Globus pallidus (tissue), 1 donor: ENCODE data around the gene ETNK1.
"Not testable (repeated sequence)": the region's sequence is repeated elsewhere in the genome, so short reads cannot be mapped to it uniquely, and the experiment has no call there.

ENCODE experiments used
- DNase-seq: peaks from one replicate; pipeline ENCODE4 v3.0.0-alpha.2; 2015; ENCODE audit warnings: low spot score

The ETNK1 gene

DNA sequence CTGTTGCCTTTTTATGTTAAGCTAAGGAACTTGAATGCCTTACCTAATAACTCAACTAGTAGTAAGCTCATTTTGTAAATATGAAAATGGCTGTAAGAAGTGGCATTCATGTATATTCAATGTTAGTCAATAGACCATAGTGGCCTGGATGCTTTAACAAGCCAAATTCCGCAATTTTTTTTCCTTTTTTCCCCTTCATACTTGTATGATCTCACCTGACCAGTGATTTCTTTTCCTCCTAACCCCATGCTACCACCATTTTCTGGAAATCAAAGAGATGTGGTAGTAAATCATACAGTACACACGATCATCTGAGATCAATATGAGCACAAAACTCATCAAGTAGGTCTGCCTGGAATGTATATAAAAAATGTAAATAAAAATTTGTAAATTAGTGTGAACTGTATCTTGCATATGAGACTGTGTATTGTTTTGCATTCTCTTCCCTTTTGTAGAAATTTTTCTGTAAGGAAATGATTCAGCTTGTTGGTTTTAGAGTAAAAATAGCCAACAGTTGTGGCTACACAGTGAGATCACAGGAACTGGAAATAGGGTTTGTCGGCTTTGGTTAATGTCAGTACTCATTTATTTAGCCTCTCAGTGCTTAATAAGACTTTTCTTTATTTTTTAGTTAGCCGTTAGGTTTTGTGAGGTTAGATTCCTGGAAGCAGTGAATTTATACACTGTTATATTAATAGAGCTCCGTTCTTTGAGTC is 62.5 kb downstream of the ETNK1 start:
- DNase-seq = peak; percentile 29

DNA sequence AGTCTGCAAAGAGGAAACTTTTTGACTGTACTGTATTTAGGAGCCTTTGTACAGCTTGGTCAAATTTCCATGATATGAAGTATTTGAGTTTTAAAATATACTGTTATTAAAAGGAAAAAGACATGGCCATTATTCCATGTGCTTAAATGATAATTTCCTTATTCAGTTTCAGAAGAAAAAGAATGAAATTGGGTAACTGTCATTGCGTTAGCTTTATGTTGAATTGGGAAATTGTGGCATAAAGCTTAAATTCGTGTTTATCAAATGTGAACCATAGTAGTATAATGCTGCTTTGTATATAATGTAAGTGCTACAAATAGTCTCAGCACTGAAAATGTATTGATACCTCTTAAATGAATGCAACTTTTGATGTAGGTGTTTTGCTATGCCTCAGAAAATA is 64.9 kb downstream of the ETNK1 start:
- no peak for DNase-seq

GRCh38 chr12:22691319-22691718 is 66.3 kb downstream of the ETNK1 start:
- DNase-seq = no peak

DNA sequence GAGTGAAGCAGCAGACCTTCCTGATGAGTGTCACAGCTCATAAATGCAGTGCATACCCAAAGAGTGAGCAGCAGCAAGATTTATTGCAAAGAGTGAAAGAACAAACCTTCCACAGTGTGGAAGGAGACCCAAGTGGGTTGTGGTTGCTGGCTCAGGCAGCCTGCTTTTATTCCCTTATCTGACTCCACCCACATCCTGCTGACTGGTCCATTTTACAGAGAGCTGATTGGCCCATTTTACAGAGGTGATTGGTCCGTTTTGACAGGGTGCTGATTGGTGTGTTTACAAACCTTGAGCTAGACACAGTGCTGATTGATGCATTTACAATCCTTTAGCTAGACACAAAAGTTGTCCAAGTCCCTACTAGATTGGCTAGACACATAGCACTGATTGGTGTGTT is 67.5 kb downstream of the ETNK1 start:
- DNase-seq = not testable (repeated sequence)

GRCh38 chr12:22692964-22693555 is 68.1 kb downstream of the ETNK1 start:
- DNase-seq = no peak

- DNase-seq = no peak
Observed at GRCh38 chr12:22698576-22698975, 73.6 kb downstream of the ETNK1 start.

DNA sequence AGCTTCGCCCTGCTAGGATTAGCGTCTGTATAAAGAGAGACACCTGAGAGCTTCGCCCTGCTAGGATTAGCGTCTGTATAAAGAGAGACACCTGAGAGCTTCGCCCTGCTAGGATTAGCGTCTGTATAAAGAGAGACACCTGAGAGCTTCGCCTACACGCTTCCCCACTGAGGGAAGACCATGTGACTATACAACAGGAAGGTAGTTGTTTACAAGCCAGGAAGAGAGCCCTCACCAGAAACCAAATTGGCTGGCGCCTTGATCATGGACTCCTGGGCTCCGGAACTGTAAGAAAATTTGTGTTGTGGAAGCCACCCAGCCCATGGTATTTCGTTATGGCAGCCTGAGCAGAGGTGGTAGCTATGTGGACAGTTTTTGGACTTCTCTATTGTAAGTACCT is 74.7 kb downstream of the ETNK1 start:
- not testable (repeated sequence) for DNase-seq

DNA sequence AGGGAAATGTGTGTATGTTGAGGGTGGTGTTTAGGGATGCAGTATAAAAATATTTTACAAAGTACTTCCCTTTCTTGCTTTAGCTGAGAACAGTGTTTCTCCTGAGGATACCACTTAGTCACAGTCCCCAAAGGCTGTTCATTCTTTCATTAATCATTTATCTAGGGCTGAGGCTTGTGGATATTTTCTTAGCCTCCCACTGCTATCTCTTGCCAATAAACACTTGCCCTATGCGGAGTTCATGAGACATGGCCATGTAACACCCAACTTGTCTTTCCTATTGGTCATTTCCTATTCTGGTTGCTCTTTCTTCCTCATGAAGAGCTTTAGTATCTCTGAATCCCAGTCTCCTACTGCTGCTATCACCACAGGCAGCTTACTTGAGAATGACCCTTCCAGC is 75.1 kb downstream of the ETNK1 start:
- DNase-seq = no peak

DNA sequence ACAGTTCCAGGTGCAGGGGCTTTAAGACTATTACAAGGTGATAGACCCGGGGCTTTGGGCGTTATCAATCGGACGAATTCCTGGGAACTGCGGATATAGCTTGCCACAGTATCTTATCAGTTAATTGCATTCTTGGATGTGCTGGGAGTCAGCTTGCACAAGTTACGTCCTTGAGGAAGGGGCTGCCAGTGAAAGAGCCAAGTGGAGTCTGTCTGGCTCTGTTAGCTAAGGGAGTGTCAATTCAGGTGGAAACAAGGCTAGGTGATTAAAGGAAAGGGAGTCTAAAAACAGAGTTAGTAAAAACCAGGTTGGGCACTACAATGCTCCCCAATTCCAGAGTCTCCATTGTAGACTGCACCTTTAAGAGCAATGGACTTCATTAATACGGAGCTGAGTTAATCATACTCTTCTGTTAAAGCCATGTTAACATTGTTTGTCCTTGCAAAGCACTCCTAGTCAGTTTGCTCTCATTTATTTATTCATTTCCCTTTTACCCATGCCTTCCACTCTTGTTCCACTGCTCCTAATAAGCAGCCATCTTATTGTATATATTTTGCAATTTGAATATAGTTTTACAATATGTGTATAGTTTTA is 76.3 kb downstream of the ETNK1 start:
- not testable (repeated sequence) for DNase-seq

GRCh38 chr12:22702690-22703089 is 77.7 kb downstream of the ETNK1 start:
- DNase-seq = no peak

DNA sequence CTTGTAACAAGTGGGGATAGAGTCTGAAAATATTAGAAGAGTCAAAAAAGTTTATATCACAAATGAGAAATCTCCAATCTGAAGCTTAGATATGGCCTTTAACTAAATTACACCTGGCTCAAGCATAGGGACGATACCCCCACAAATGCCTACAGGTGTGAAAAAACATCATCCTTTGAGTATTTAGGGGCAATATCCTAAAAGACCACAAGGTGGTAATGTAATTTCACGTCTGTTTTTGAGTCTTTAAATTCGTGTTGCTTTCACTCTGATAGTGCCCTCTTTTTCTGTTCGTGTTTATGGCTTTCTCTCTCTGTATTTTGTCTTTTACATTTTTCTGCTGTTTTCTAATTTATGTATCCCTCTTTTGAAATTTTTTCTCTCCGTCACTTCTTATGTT is 84.3 kb downstream of the ETNK1 start:
- no peak for DNase-seq

DNA sequence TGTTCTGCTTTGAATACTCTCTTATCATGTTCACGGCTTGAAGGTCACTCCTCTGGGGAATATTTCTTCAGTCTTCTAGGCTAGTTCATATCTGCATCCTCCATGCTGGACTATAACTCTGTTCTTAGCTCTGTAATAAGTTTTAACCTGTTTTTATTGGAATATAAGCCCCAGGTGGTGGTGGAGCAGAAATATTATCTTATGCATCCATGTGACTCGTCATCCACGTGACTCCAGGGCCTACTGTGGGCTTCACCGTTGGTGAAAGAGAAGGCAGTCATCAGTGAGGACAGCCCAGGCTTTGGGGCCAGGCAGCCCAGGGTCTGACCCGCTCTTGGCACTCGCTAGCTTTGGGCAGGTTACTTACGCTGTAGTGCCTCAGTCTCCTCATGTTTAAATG is 87.1 kb downstream of the ETNK1 start:
- no peak for DNase-seq

DNA sequence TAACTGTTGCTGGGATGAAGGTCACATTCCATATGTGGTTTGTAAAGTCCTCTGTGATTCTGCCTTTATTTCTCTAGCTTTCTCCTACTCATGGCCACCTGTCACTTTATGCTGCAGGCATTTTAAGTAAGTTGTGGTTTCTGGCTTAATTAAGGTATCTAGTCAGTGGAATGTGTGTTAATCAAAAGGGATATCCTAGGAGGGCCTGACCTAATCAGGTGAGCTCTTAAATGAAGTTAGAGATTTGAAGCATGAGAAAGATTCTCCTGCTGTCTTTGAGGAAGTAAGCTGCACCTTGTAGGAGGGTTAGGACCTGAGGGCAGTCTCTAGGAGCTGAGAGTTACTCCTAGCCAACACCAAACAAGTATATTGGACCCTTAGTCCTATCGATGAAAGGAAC is 90.3 kb downstream of the ETNK1 start:
- no peak for DNase-seq

DNA sequence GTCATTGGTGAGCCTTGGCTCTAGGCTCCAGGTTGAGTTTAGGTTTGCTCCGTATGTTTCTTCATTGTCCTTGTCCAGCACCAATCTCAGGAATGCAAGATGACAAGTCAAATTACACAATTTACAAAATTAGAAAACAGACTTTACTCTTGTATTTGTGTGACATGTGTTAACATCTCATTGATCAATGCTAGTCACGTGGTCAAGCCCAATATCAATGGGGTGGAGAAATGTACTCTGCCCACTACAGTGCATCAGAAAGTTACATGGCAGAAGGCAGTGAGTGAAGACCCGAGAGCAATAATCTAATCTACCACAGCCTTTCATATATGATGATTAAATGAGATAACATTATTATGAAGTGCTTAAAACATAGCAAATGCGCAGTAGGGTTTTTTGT is 94.8 kb downstream of the ETNK1 start:
- DNase-seq = no peak

GRCh38 chr12:22722081-22722480 is 97.1 kb downstream of the ETNK1 start:
- no peak for DNase-seq

- DNase-seq = no peak
Observed at GRCh38 chr12:22722779-22723178, 97.8 kb downstream of the ETNK1 start.

DNA sequence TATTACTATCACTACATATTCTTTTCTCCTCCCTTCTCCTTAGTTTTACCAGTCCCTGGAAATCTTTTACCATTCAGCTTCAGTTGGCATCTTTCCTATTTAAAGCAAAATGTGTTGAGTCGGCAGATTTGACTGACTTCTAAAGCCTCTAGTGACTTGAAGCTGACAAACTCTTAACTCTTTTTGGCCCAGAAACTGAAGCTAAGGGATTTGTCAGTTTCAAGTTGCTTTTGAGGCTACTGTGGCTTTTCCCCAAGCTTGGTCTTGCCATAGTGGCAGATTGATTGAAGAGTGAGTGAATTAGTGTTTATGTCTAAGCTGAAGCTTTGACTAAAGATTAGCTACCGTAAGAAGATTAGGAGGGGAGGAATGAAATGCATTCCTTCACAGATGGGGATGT is 104.0 kb downstream of the ETNK1 start:
- DNase-seq = no peak

- no peak for DNase-seq
Observed at GRCh38 chr12:22729431-22729956, 104.5 kb downstream of the ETNK1 start.

DNA sequence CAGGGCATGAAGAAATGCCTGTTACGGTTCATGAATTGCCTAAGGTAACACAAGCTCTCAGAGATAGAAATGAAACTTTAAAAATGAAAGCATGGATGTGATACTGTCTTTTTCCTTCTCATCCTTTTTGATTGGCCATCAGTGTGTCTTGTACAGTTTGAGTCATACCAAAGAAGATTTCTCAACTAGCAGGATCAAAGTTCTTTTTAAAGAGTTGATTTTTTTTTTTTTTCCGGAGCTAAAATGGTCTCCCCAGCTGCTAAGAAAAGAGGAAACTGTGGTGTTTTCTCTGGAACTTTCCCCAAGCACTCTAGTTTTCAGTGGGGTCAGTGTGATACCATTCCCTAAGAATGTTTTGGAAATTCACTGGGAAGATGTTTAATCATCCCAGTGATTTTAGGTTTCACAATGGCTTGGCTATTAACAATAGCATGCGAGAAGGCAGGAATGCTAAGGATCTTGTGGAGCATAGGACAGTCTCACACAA is 105.0 kb downstream of the ETNK1 start:
- peak; percentile 38 for DNase-seq

GRCh38 chr12:22731236-22731635 is 106.3 kb downstream of the ETNK1 start:
- no peak for DNase-seq

- DNase-seq = no peak
Observed at GRCh38 chr12:22733756-22734155, 108.8 kb downstream of the ETNK1 start.

DNA sequence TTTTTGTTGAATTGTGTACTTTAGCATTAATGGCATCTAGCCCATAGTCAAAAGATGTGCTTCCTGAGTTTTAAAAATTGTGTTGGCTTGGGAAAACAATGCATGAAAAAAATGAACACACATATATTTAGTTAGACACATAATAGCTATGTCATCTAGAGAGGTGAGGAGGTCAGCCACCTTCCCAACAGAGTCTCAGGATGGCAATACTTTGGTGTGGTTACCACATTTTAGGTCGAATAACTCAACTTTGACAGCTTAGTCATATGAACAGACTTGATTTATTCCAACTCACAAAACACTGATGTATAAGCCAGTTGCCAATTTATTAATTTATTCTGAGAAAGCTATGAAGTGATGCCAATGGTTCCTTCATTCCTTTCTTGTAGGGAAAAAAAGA is 114.0 kb downstream of the ETNK1 start:
- DNase-seq = no peak
